H9 (cell line): ENCODE measurements around the gene CWC25. TPM values are rescaled to one million over a fixed set of nuclear protein-coding genes. Genes with fewer than 3 reads are reported as not detected.

Source experiments
- DNase-seq: peaks from one replicate; pipeline ENCODE4 v3.0.0-alpha.2; 2017
- H2AFZ ChIP-seq: one replicate; pipeline ENCODE4 v1.6.1; 2013; ENCODE audit warnings: mild to moderate bottlenecking, low read length, control low read depth, moderate library complexity
- H2AK5ac ChIP-seq: 2 replicates; pipeline ENCODE4 v1.6.1; 2013; ENCODE audit warnings: low read length, control low read depth, mixed read lengths; ENCODE audit not compliant: insufficient read length
- H2BK120ac ChIP-seq: one replicate; pipeline ENCODE4 v1.6.1; 2013; ENCODE audit warnings: low read depth, mild to moderate bottlenecking, low read length, control low read depth, inconsistent platforms; ENCODE audit not compliant: poor library complexity, severe bottlenecking
- H2BK12ac ChIP-seq: 2 replicates; pipeline ENCODE4 v1.6.1; 2013; ENCODE audit warnings: low read length, control low read depth, mixed read lengths, low read depth; ENCODE audit not compliant: insufficient read length
- H2BK15ac ChIP-seq: 2 replicates; pipeline ENCODE4 v1.6.1; 2013; ENCODE audit warnings: low read depth, low read length, control low read depth
- H2BK20ac ChIP-seq: one replicate; pipeline ENCODE4 v1.6.1; 2013; ENCODE audit warnings: low read depth, mild to moderate bottlenecking, low read length, control low read depth, inconsistent platforms; ENCODE audit not compliant: poor library complexity, severe bottlenecking
- H2BK5ac ChIP-seq: 2 replicates; pipeline ENCODE4 v1.6.1; 2013; ENCODE audit warnings: low read length, control low read depth, mixed read lengths; ENCODE audit not compliant: insufficient read length
- H3K14ac ChIP-seq: 2 replicates; pipeline ENCODE4 v1.6.1; 2013; ENCODE audit warnings: low read length, control low read depth; ENCODE audit not compliant: insufficient read depth
- H3K18ac ChIP-seq: 2 replicates; pipeline ENCODE4 v1.6.1; 2013; ENCODE audit warnings: low read depth, mild to moderate bottlenecking, mixed read lengths, low read length, control low read depth; ENCODE audit not compliant: insufficient read length
- H3K23ac ChIP-seq: 2 replicates; pipeline ENCODE4 v1.6.1; 2013; ENCODE audit warnings: low read length, control low read depth, mixed read lengths, low read depth; ENCODE audit not compliant: insufficient read length
- H3K23me2 ChIP-seq: 2 replicates; pipeline ENCODE4 v1.6.1; 2013; ENCODE audit warnings: low read depth, mild to moderate bottlenecking, mixed read lengths, low read length, control low read depth; ENCODE audit not compliant: insufficient read length, poor library complexity, severe bottlenecking
- H3K27ac ChIP-seq: 2 replicates; pipeline ENCODE4 v1.5.1; 2013; ENCODE audit warnings: low read length, control low read depth, mixed read lengths, low read depth; ENCODE audit not compliant: insufficient read length
- H3K27me3 ChIP-seq: 2 replicates; pipeline ENCODE4 v1.6.1; 2013; ENCODE audit warnings: low read length, control low read depth, inconsistent platforms; ENCODE audit not compliant: insufficient read depth
- H3K4ac ChIP-seq: 2 replicates; pipeline ENCODE4 v1.6.1; 2013; ENCODE audit warnings: low read depth, mild to moderate bottlenecking, control low read depth, inconsistent platforms, low read length, moderate library complexity
- H3K4me1 ChIP-seq: 2 replicates; pipeline ENCODE4 v1.6.1; 2013; ENCODE audit warnings: low read length, control low read depth, inconsistent platforms; ENCODE audit not compliant: insufficient read depth
- H3K4me2 ChIP-seq: 2 replicates; pipeline ENCODE4 v1.6.1; 2013; ENCODE audit warnings: low read length, control low read depth, mixed read lengths; ENCODE audit not compliant: insufficient read length, insufficient read depth
- H3K56ac ChIP-seq: 2 replicates; pipeline ENCODE4 v1.6.1; 2013; ENCODE audit warnings: low read depth, mild to moderate bottlenecking, mixed read lengths, low read length, control low read depth; ENCODE audit not compliant: insufficient read length
- H3K79me1 ChIP-seq: 2 replicates; pipeline ENCODE4 v1.6.1; 2013; ENCODE audit warnings: low read depth, mild to moderate bottlenecking, moderate library complexity, low read length, control low read depth, inconsistent platforms; ENCODE audit not compliant: insufficient read depth, poor library complexity, severe bottlenecking
- H3K79me2 ChIP-seq: 2 replicates; pipeline ENCODE4 v1.6.1; 2013; ENCODE audit warnings: low read length, control low read depth, inconsistent platforms; ENCODE audit not compliant: insufficient read depth
- H3K9ac ChIP-seq: 2 replicates; pipeline ENCODE4 v1.6.1; 2013; ENCODE audit warnings: low read length, control low read depth, mixed read lengths; ENCODE audit not compliant: insufficient read length; ENCODE audit errors: extremely low read depth
- H3K9me3 ChIP-seq: one replicate; pipeline ENCODE4 v1.6.1; 2013; ENCODE audit warnings: low read depth, low read length, inconsistent platforms; ENCODE audit not compliant: control insufficient read depth
- H3T11ph ChIP-seq: one replicate; pipeline ENCODE4 v1.6.1; 2013; ENCODE audit warnings: mild to moderate bottlenecking, low read length, control low read depth, inconsistent platforms
- H4K20me1 ChIP-seq: one replicate; pipeline ENCODE4 v1.6.1; 2013; ENCODE audit not compliant: control insufficient read depth, insufficient read length, insufficient read depth
- H4K5ac ChIP-seq: 2 replicates; pipeline ENCODE4 v1.6.1; 2013; ENCODE audit warnings: low read depth, mild to moderate bottlenecking, mixed read lengths, low read length, control low read depth; ENCODE audit not compliant: insufficient read length
- H4K8ac ChIP-seq: replicated peaks from 2 replicates; pipeline ENCODE4 v1.6.1; 2013; ENCODE audit warnings: low read length, control low read depth, mixed read lengths, low read depth; ENCODE audit not compliant: insufficient read length
- H4K91ac ChIP-seq: 2 replicates; pipeline ENCODE4 v1.6.1; 2013; ENCODE audit warnings: low read depth, mild to moderate bottlenecking, moderate library complexity, mixed read lengths, low read length, control low read depth; ENCODE audit not compliant: insufficient read length
- H3K27ac Mint-ChIP-seq, 3 experiments: 2 replicates in 2 of 3; 3 replicates in 1 of 3; pipeline ENCODE4 v1.8.0; 2020 to 2021; ENCODE audit warnings: mixed read lengths in 3 of 3, mild to moderate bottlenecking in 1 of 3, moderate library complexity in 1 of 3
- H3K27me3 Mint-ChIP-seq: 2 replicates; pipeline ENCODE4 v1.8.0; 2021; ENCODE audit warnings: low read depth, mild to moderate bottlenecking, moderate library complexity, mixed read lengths
- H3K36me3 Mint-ChIP-seq, 3 experiments: 2 replicates in 2 of 3; 3 replicates in 1 of 3; pipeline ENCODE4 v1.8.0; 2020 to 2021; ENCODE audit warnings: low read depth in 3 of 3, mixed read lengths in 3 of 3; ENCODE audit not compliant: insufficient read depth in 1 of 3
- H3K4me1 Mint-ChIP-seq, 2 experiments: 2 replicates each; pipeline ENCODE4 v1.8.0; 2020; ENCODE audit warnings: mixed read lengths in 2 of 2
- H3K4me3 Mint-ChIP-seq, 2 experiments: 2 replicates in 1 of 2; 3 replicates in 1 of 2; pipeline ENCODE4 v1.8.0; 2020 to 2021; ENCODE audit warnings: mild to moderate bottlenecking in 2 of 2, mixed read lengths in 2 of 2, moderate library complexity in 1 of 2
- H3K9me3 Mint-ChIP-seq, 2 experiments: 2 replicates in 1 of 2; 3 replicates in 1 of 2; pipeline ENCODE4 v1.8.0; 2020; ENCODE audit warnings: mild to moderate bottlenecking in 2 of 2, mixed read lengths in 2 of 2, moderate library complexity in 1 of 2
- CTCF ChIP-seq: fragments of 200-600 bp; sonication (generic); conservative IDR thresholded peaks from 3 replicates; pipeline ENCODE4 v1.8.0; 2021; ENCODE audit warnings: antibody characterized with exemption, mild to moderate bottlenecking
- WGBS: extraction: QIAGEN DNeasy Blood & Tissue Kit; methylation state at CpG from one replicate; pipeline ENCODE4 v1.1.7; 2013; ENCODE audit warnings: missing lambda C conversion rate, low lambda C conversion rate, mixed read lengths; ENCODE audit not compliant: insufficient read length; ENCODE audit errors: extremely low coverage; 5-methylcytosine and 5-hydroxymethylcytosine counted together
- total RNA-seq: library from RNA; stranded (reverse); gene quantifications from 2 replicates; pipeline ENCODE4 v1.2.1, GENCODE V29; 2021

The CWC25 gene
- total RNA-seq, 1 experiment from 2014 or later = 15.9 TPM

DNA sequence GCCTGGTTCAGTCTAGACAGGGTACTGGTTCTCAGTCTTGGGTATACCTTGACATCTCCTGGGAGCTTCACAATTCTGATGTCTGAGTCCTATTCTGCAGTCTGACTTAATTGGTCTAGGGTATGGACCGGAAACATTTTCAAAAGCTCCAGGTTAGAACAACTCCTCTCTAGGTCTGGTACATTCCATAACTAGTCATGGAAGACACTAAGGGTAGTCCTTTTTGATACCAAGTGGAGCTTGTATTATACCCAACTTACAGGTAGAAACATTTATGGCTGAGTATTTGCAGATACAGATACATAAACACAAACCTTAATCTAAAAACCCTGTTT is 23.4 kb upstream of the CWC25 start:
- WGBS = no CpG with 5 or more reads among the region's 1 CpG
- TF ChIP-seq CTCF = no peak
- Histone ChIP-seq H3T11ph (no peak overlapping the region), H3K9ac (no peak overlapping the region), H3K79me2 (peaks cover 22% of the 10 kb centered on the region), H3K9me3 (no peaks in the 10 kb centered on the region), H4K5ac (no peak overlapping the region), H3K23ac (no peak overlapping the region), H3K14ac (no peak overlapping the region), H3K4me2 (no peak overlapping the region), H3K27ac (no peak overlapping the region), H2BK12ac (no peak overlapping the region), H3K4me1 (0 out of 2 replicates have a peak, but pooled peaks cover 2% of the 10 kb centered on the region), H3K27me3 (no peaks in the 10 kb centered on the region), H4K8ac (no peak overlapping the region), H3K79me1 (peaks cover 9% of the 10 kb centered on the region), H2AFZ (no peak overlapping the region), H3K4ac (no peak overlapping the region), H3K56ac (no peak overlapping the region), H2AK5ac (no peak overlapping the region), H2BK15ac (no peak overlapping the region), H3K23me2 (peaks cover 12% of the 10 kb centered on the region), H4K20me1 (no peaks in the 10 kb centered on the region), H2BK20ac (no peak overlapping the region), H2BK120ac (no peak overlapping the region), H2BK5ac (no peak overlapping the region), H3K18ac (no peak overlapping the region), H4K91ac (no peak overlapping the region)
- no peak overlapping the region for H3K27ac Mint-ChIP-seq
- DNase-seq = no peak
- H3K9me3 Mint-ChIP-seq = peaks cover 3 to 4% of the 10 kb centered on the region in 2 experiments; a peak in 1 of 5 replicates
- H3K36me3 Mint-ChIP-seq = peaks cover 58 to 66% (median 63%) of the 10 kb centered on the region in 3 experiments
- H3K27me3 Mint-ChIP-seq = no peaks in the 10 kb centered on the region; the same call in 1 of the 2 replicates
- H3K4me3 Mint-ChIP-seq = no peak overlapping the region
- peaks cover 18 to 26% of the 10 kb centered on the region in 2 experiments for H3K4me1 Mint-ChIP-seq
